ENCODE results near the gene DCUN1D2. TPM values are rescaled to one million over a fixed set of nuclear protein-coding genes. Genes with fewer than 3 reads are reported as not detected.

DCUN1D2 gene
- polyA plus RNA-seq, 3 donors: 3.1 to 16.7 (median 6.1) TPM

DNA sequence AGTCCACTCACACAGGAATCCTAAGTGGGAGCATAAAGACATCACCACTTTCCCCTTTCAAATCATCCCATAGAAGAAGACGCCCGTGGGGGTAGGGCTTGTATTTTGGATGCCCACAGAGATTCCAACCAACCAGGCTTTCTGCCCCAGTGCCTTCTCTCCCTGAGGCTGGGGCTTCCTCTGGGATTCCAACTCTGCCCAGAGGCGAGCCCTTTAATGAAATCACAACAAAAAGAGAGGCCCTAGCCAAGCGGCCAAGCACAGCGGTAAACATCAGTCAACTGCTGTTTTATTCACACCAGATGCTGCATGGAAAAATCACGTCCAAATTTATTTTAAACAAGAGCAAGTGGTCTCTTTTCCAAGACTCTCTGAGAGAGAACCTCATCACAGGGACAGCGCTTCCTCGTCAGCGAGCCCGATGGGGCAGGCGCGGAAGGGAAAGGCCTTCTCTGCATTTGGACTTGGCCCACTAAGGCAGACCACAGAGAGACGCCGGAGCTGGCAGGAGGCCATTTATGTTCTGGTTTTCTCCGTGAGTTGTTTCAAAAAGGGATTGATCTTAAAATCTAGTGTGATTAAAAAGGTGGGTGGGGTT is 68.7 kb downstream of the DCUN1D2 start:
- Mint-ChIP-seq H3K27ac (no peak overlapping the region), H3K4me1 (no peaks in the 10 kb centered on the region), H3K36me3 (no peaks in the 10 kb centered on the region), H3K27me3 (ENCODE audit: low read depth in 3 of 3) (peaks cover 0 to 8% (median 1%) of the 10 kb centered on the region in 3 donors), H3K4me3 (no peak overlapping the region), H3K9me3 (peaks cover 0 to 7% (median 3%) of the 10 kb centered on the region in 7 donors)
- TF ChIP-seq, protein P1, sequence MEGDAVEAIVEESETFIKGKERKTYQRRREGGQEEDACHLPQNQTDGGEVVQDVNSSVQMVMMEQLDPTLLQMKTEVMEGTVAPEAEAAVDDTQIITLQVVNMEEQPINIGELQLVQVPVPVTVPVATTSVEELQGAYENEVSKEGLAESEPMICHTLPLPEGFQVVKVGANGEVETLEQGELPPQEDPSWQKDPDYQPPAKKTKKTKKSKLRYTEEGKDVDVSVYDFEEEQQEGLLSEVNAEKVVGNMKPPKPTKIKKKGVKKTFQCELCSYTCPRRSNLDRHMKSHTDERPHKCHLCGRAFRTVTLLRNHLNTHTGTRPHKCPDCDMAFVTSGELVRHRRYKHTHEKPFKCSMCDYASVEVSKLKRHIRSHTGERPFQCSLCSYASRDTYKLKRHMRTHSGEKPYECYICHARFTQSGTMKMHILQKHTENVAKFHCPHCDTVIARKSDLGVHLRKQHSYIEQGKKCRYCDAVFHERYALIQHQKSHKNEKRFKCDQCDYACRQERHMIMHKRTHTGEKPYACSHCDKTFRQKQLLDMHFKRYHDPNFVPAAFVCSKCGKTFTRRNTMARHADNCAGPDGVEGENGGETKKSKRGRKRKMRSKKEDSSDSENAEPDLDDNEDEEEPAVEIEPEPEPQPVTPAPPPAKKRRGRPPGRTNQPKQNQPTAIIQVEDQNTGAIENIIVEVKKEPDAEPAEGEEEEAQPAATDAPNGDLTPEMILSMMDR (IDR thresholded peaks at IDR 0.05): no peak
- Histone ChIP-seq H3K4me1 (ENCODE audit: control insufficient read depth in 1 of 2, insufficient read depth in 2 of 2, low read length in 2 of 2) (no peaks in the 10 kb centered on the region), H3K79me2 (ENCODE audit: insufficient read depth, low read length) (no peaks in the 10 kb centered on the region), H3K4me2 (replicated peaks; ENCODE audit: extremely low read depth, low read length, poor library complexity, severe bottlenecking) (no peak overlapping the region), H3K9ac (ENCODE audit: insufficient read depth, low read length, poor library complexity, severe bottlenecking) (no peak overlapping the region), H3K27me3 (ENCODE audit: control insufficient read depth in 2 of 2, insufficient read depth in 2 of 2, low read length in 2 of 2) (no peaks in the 10 kb centered on the region), H3K9me3 (replicated peaks in 1 of 2; ENCODE audit: control insufficient read depth in 1 of 2, insufficient read depth in 1 of 2, low read length in 2 of 2) (no peaks in the 10 kb centered on the region), H3K4me3 (replicated peaks in 1 of 3; ENCODE audit: low read depth in 2 of 3, low read length in 3 of 3) (no peak overlapping the region), H4K20me1 (ENCODE audit: insufficient read depth, low read length) (no peaks in the 10 kb centered on the region), H3K27ac (ENCODE audit: low read depth in 1 of 2, low read length in 2 of 2) (no peak overlapping the region), H2AFZ (ENCODE audit: insufficient read depth, low read depth, low read length, poor library complexity, severe bottlenecking) (no peak overlapping the region), H3K36me3 (replicated peaks in 1 of 2; ENCODE audit: control insufficient read depth in 1 of 2, insufficient read depth in 2 of 2, low read length in 2 of 2) (no peaks in the 10 kb centered on the region)
- DNase-seq: no peak
- intact Hi-C loops (cut with micrococcal nuclease): no loop called here
- WGBS (ENCODE audit: insufficient coverage): 91% methylated on average over 13 of the region's 15 CpGs

DNA sequence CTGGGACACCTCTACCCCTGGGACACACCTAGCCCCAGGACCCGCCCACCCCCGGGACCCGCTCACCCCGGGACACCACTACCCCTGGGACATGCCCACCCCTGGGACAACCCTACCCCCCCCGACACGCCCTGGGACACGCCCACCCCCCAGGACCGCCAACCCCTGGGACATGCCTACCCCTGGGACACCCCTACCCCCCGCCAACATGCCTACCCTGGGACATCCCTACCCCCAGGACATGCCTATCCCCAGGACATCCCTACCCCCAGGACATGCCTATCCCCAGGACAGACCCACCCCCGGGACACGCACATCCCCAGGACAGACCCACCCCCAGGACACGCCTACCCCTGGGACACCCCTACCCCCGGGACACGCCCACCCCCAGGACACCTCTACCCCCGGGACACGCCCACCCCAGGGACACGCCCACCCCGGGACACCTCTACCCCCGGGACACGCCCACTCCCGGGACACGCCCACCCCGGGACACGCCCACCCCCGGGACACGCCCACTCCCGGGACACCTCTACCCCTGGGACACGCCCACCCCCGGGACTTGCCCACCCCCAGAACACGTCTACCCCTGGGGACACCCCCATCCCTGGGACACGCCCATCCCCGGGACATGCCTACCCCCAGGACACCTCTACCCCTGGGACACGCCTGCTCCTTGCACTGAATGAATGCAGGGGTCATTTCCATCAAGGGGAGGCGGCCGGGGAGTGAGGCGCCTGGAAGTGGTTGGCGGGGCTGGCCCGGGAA is 69.5 kb downstream of the DCUN1D2 start:
- Histone ChIP-seq H3K9me3 (replicated peaks in 1 of 2; ENCODE audit: control insufficient read depth in 1 of 2, insufficient read depth in 1 of 2, low read length in 2 of 2) (no peaks in the 10 kb centered on the region), H3K4me2 (replicated peaks; ENCODE audit: extremely low read depth, low read length, poor library complexity, severe bottlenecking) (no peak overlapping the region), H2AFZ (ENCODE audit: insufficient read depth, low read depth, low read length, poor library complexity, severe bottlenecking) (no peak overlapping the region), H3K27me3 (ENCODE audit: control insufficient read depth in 2 of 2, insufficient read depth in 2 of 2, low read length in 2 of 2) (no peaks in the 10 kb centered on the region), H3K4me1 (ENCODE audit: control insufficient read depth in 1 of 2, insufficient read depth in 2 of 2, low read length in 2 of 2) (no peaks in the 10 kb centered on the region), H3K27ac (ENCODE audit: low read depth in 1 of 2, low read length in 2 of 2) (no peak overlapping the region), H3K4me3 (replicated peaks in 1 of 3; ENCODE audit: low read depth in 2 of 3, low read length in 3 of 3) (no peak overlapping the region), H4K20me1 (ENCODE audit: insufficient read depth, low read length) (no peaks in the 10 kb centered on the region), H3K79me2 (ENCODE audit: insufficient read depth, low read length) (no peaks in the 10 kb centered on the region), H3K9ac (ENCODE audit: insufficient read depth, low read length, poor library complexity, severe bottlenecking) (no peak overlapping the region), H3K36me3 (replicated peaks in 1 of 2; ENCODE audit: control insufficient read depth in 1 of 2, insufficient read depth in 2 of 2, low read length in 2 of 2) (no peaks in the 10 kb centered on the region)
- TF ChIP-seq, protein P1 (IDR thresholded peaks at IDR 0.05): no peak
- no peak for DNase-seq
- no peak overlapping the region for H3K4me3 Mint-ChIP-seq
- H3K9me3 Mint-ChIP-seq: peaks cover 0 to 7% (median 3%) of the 10 kb centered on the region in 7 donors
- WGBS (ENCODE audit: insufficient coverage): 89% methylated on average over 9 of the region's 38 CpGs
- H3K36me3 Mint-ChIP-seq: no peaks in the 10 kb centered on the region
- intact Hi-C loops (cut with micrococcal nuclease): no loop called here
- H3K27me3 Mint-ChIP-seq (ENCODE audit: low read depth in 3 of 3): peaks cover 0 to 8% (median 0%) of the 10 kb centered on the region in 3 donors
- H3K4me1 Mint-ChIP-seq: no peaks in the 10 kb centered on the region
- H3K27ac Mint-ChIP-seq: no peak overlapping the region
